Panc1 (cell line): ENCODE measurements around the gene SLC26A4. TPM values are rescaled to one million over a fixed set of nuclear protein-coding genes. Genes with fewer than 3 reads are reported as not detected.

Source experiments
- ATAC-seq: fragments of 200-7000 bp; cut with Tn5 transposase; 2 replicates; pipeline ENCODE4 v1.9.1; 2020; ENCODE audit warnings: mild to moderate bottlenecking, moderate library complexity
- BruUV-seq: library from RNA; stranded (reverse); fragments of 400-500 nt; replicated peaks from 2 replicates; lab custom pipeline; 2021; lab: Mats Ljungman, UMichigan
- CTCF ChIA-PET: fragments of 300-600 bp; sonication (Branson Sonifier 250); formaldehyde crosslinking; loops from one replicate; lab custom pipeline; 2022; ENCODE audit warnings: antibody characterized with exemption; lab: Charles Lee
- POLR2A ChIA-PET: fragments of 300-600 bp; sonication (Branson Sonifier 250); formaldehyde crosslinking; loops from one replicate; lab custom pipeline; 2022; ENCODE audit warnings: antibody characterized with exemption; lab: Charles Lee
- DNase-seq: peaks from one replicate; pipeline ENCODE4 v3.0.0-alpha.2; 2010; ENCODE audit warnings: low read depth, low spot score
- H3K27ac ChIP-seq: 2 replicates; pipeline ENCODE4 v1.5.1; 2011; ENCODE audit warnings: mild to moderate bottlenecking, low read length, inconsistent platforms
- H3K27me3 ChIP-seq: fragments of 200-500 bp; sonication (Bioruptor generic); 2 replicates; pipeline ENCODE4 v1.6.0; 2014; ENCODE audit warnings: low read length, inconsistent platforms; ENCODE audit not compliant: control insufficient read depth, insufficient read depth
- H3K36me3 ChIP-seq: fragments of 200-500 bp; sonication (Bioruptor generic); 2 replicates; pipeline ENCODE4 v1.5.1; 2014; ENCODE audit warnings: inconsistent platforms, mild to moderate bottlenecking, low read length, moderate library complexity; ENCODE audit not compliant: control insufficient read depth, insufficient read depth
- H3K4me1 ChIP-seq: 2 replicates; pipeline ENCODE4 v1.5.1; 2011; ENCODE audit warnings: inconsistent platforms, mild to moderate bottlenecking, low read length, moderate library complexity; ENCODE audit not compliant: control insufficient read depth, insufficient read depth
- H3K4me3 ChIP-seq, 2 experiments: 2 replicates each; pipeline ENCODE4 v1.5.1; 2011 to 2012; ENCODE audit warnings: low read depth in 2 of 2, low read length in 2 of 2, mild to moderate bottlenecking in 2 of 2, inconsistent platforms in 1 of 2, moderate library complexity in 1 of 2
- H3K9me3 ChIP-seq: fragments of 200-500 bp; sonication (Bioruptor generic); 2 replicates; pipeline ENCODE4 v1.5.1; 2014; ENCODE audit warnings: low read depth, mild to moderate bottlenecking, inconsistent platforms, low read length, moderate library complexity; ENCODE audit not compliant: control insufficient read depth, insufficient read depth
- CTCF ChIP-seq: fragments of 450-650 bp; IDR thresholded peaks from 2 replicates; pipeline ENCODE4 v1.5.1; 2017; ENCODE audit warnings: mild to moderate bottlenecking
- POLR2AphosphoS5 ChIP-seq: IDR thresholded peaks from 2 replicates; pipeline ENCODE4 v1.6.1; 2012; ENCODE audit warnings: mild to moderate bottlenecking, low read depth, low read length, moderate library complexity
- REST ChIP-seq, 2 experiments: IDR thresholded peaks; 2 replicates each; pipeline ENCODE4 v1.6.1; 2011 to 2012; ENCODE audit warnings: low read depth in 2 of 2, control low read depth in 1 of 2, low read length in 1 of 2, mild to moderate bottlenecking in 1 of 2, moderate library complexity in 1 of 2; ENCODE audit not compliant: insufficient read depth in 1 of 2
- SIN3A ChIP-seq: IDR thresholded peaks from 2 replicates; pipeline ENCODE4 v1.6.1; 2012; ENCODE audit warnings: low read depth, mild to moderate bottlenecking, low read length, moderate library complexity, borderline replicate concordance; ENCODE audit not compliant: insufficient read depth
- TCF7L2 ChIP-seq: IDR thresholded peaks from 2 replicates; pipeline ENCODE4 v1.6.1; 2011; ENCODE audit warnings: mild to moderate bottlenecking, low read depth, low read length, inconsistent platforms
- in situ Hi-C: cut with HindIII; loops from 2 replicates; pipeline ENCODE4 v1.10.0; 2016; ENCODE audit warnings: low sequenced_read_pairs, low pct_unique_long_range_greater_than_20kb
- intact Hi-C: fragments of 100-400 bp; cut with micrococcal nuclease; formaldehyde crosslinking; loops from one replicate; pipeline ENCODE4 v1.10.0; 2022; ENCODE audit not compliant: unreplicated experiment
- total RNA-seq: library from RNA; stranded (reverse); gene quantifications from one replicate; pipeline ENCODE4 v1.2.1, GENCODE V29; 2021; ENCODE audit not compliant: unreplicated experiment

The SLC26A4 gene
- total RNA-seq, 1 experiment from 2014 or later = 0.05 TPM

- TF ChIP-seq POLR2AphosphoS5 (no peak), REST (IDR thresholded peaks at IDR 0.05; ENCODE audit: insufficient read depth in 1 of 2, low read depth in 2 of 2, low read length in 1 of 2) (no peak), TCF7L2 (no peak), SIN3A (no peak), CTCF (no peak)
- BruUV-seq = no TSS peak
- H3K9me3 ChIP-seq = no peaks in the 10 kb centered on the region
- H3K36me3 ChIP-seq = no peaks in the 10 kb centered on the region
- no peaks in the 10 kb centered on the region for H3K4me1 ChIP-seq
- no peak for ATAC-seq
- intact Hi-C loops (no loop called here), in situ Hi-C loops (no loop called here)
- no peak overlapping the region for H3K27ac ChIP-seq
- H3K27me3 ChIP-seq = no peaks in the 10 kb centered on the region; the same call in 1 of the 2 replicates
- ChIA-PET POLR2A (no interaction called here), CTCF (no interaction called here)
- DNase-seq = no peak
- no peak overlapping the region for H3K4me3 ChIP-seq
Measured at GRCh38 chr7:107767391-107767790, 106.8 kb downstream of the SLC26A4 start.

Other genes with a start within 250 kb of the SLC26A4 start
- not detected for gene GPR22, start 190.8 kb upstream of the SLC26A4 start, total RNA-seq
- gene COG5, start 96.9 kb upstream of the SLC26A4 start, total RNA-seq = 29.1 TPM
- gene DUS4L, start 96.9 kb upstream of the SLC26A4 start, total RNA-seq = 9.1 TPM
- 71.7 TPM for gene BCAP29, start 80.6 kb upstream of the SLC26A4 start, total RNA-seq
- gene CBLL1, start 83.3 kb downstream of the SLC26A4 start, total RNA-seq = 34.7 TPM
- 0.36 TPM for gene SLC26A3, start 142.4 kb downstream of the SLC26A4 start, total RNA-seq
- 88.8 TPM for gene DLD, start 230.4 kb downstream of the SLC26A4 start, total RNA-seq